HG03097 (cell line): Measurements from ENCODE around the gene ZEB2.

Experiments
- ATAC-seq: cut with Tn5 transposase; IDR thresholded peaks from one replicate; pipeline ENCODE4 v1.9.1; 2021; ENCODE audit not compliant: unreplicated experiment, low FRiP score

ZEB2 gene

DNA sequence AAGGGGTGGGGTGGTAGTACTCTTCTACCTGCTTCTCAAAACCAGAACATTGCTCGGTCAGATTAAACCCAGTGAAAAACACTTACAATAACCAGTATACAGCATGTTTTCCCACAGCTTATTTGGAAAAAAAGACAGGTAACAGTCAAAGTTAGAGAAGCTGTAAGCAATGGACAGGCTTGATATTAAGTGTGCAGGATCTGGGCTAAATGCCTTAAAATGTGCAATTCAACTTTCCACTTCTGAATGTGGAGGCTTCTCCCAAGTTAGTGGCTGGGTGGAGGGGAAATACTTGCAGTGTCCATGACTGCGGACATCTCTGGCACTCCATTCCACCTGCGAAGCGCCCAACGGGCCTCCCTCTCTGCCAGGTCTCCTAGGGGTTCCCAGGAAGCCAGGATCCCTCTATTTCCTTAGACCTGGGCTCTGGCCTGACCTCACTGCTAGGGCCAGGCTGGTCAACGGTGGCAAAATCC lies 5.3 kb downstream of the ZEB2 start:
- no peak for ATAC-seq

DNA sequence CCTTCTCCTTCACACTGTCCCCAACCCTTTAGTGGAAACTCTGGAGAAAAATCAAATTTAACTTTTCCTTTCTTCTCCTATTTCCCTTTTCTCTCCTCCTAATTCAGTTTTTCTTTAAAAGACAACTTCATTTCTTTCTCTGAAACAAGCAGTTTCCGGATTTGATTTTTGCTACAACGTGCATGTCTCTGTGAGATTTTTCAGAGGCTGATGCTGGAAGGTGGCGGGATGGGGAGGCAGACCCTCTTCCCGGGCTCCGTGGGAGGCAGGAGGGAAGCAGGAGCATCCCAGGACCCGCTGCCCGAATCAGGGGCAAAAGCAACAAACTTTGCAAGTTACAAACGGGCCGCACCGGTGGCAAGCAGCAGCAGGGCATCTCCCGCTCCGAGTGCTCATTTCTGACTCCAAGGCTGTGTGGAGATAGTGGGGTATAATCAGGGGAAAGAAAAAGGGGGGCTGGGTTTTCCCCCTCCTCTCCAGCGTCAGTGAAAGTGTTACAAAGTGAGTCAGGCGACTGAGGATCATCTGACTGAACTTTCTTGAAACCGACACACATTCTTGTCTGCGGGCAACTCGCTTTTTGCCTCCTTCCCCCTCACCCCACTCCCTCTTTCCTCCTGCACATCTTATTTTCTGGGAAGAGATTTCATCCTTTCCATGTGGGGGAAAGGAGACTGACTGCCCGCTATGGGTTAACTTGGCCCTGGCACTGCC lies 6.4 kb downstream of the ZEB2 start:
- ATAC-seq = no peak

DNA sequence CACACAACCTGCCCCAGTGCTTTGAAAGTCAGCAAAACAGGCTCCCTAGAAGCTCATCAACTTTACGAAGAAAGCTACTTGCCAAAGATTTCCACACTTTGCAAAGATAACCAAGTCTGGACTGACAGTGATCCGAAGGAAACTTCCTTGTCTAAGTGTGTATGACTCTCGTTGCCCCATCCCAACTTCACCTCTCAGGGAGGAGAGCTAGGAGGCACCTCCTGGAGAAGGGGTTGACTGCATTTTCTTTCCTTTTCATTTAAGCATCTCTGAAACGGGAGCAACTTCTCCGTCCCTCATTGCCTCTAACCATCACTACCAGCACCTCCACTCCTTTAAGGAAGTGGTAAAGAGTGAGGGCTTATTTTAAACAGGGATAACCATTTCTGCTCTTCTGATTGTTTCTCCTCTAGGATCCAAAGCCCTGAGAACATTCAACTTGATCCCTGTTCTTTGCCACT lies 7.0 kb downstream of the ZEB2 start:
- no peak for ATAC-seq

DNA sequence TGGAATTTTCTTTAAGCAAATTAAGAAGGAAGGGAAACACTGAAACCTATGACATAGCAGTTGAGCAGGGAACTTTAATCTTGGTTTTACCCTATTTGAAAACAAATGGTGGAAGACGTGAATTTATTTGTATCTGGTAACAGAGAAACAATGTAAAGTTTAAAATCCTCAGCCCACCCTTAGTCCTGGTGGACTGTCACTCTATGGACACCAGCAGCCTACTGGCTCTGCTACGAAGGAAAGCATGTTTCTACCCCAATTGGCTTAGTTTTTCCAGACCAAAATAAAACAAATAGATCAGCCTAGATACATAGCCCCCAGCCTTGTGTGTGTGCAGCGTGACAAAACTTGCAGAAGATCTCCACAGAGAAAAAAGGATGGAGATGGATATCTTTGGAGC lies 7.4 kb downstream of the ZEB2 start:
- no peak for ATAC-seq

DNA sequence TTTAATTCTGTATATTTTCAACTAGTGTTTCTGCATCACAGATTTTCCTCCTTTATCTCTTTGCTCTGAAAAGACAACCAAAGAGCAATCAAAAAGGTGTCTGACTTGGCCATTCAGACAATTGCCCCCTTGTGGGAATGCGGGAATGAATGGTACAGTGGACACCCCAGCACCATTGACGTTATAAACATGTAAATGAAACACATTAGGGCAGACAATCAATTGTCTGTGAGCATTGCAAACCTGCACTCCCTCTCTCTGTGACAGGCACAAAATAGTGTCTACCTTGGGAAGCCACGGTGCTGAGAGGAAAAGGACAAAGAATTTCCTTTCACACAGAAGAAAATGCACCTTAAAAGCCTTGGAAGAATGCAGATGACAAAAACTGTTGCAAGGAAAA lies 8.0 kb downstream of the ZEB2 start:
- no peak for ATAC-seq

DNA sequence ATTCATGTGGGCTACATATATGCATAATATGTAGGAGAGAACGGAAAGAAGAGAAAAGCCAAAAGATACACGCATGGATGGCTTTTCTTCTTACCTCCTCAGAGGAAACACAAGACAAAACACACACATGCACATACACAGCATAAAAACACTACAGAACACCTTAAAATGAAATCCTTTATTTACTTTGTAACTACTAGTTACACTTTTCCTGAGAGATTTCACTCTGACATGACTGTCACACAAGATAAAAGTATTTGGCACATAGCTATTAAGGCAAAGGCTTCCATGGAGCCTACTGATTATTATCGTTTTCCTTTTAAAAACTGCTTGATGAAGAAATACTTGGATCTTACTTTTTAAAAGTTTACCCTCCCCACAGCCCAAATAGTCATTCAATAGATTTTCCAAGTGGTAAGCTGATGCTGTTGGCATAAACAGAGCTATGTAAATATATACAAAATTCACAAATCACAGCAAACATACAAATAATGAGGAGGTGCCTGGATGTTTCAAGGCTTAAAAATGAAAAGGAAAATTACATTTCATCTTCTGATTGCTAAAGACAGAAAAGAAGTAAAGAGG lies 8.6 kb downstream of the ZEB2 start:
- ATAC-seq = no peak

DNA sequence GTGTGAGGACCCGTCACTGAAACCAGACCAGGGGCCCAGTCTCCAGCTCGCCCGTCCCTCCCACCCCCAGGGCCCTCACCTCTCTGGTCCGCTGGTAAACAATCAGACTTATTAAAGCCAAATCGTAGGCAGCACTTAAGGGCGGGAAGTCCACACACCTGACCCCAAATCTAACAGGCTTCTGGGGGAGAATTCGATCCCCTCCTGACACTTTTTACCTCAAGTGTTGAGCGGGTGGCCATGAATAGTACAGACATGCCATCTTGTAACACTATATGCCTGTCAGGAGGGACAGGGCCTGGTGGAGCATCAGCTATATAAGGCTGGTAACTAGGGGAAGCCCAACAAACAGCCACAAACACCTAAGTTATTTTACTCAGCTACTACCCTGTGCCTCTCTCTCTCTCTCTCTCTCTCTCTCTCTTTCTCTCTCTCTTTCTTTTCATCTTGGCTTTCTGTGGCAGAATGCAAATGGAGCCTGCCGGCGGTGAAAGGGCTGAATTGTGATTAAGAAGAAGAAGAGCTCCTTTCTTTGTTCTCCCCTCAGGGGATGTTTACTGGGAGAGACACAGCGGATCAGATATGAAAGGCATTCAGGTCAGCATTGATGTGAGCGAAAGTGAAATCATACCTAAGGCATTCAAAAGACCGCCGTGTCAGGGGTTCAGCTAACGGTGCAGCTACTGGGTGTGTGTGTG lies 9.5 kb downstream of the ZEB2 start:
- no peak for ATAC-seq

DNA sequence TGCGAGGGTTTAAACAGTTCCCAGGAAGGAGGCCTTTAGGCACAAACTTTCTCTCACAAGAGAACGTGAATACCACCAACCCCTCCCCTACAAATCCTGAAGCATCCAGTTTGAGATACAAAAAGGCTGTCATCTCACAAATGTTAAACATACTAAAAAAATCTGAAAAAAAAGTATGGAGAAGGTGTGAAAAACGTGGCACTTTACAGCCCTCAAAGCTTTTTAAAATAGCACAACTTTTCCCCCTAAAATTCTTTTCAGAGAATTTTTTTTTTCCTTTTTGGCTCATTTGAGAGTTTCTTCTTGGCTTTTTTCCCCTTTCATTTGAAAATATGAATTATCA lies 10.1 kb downstream of the ZEB2 start:
- ATAC-seq = no peak

DNA sequence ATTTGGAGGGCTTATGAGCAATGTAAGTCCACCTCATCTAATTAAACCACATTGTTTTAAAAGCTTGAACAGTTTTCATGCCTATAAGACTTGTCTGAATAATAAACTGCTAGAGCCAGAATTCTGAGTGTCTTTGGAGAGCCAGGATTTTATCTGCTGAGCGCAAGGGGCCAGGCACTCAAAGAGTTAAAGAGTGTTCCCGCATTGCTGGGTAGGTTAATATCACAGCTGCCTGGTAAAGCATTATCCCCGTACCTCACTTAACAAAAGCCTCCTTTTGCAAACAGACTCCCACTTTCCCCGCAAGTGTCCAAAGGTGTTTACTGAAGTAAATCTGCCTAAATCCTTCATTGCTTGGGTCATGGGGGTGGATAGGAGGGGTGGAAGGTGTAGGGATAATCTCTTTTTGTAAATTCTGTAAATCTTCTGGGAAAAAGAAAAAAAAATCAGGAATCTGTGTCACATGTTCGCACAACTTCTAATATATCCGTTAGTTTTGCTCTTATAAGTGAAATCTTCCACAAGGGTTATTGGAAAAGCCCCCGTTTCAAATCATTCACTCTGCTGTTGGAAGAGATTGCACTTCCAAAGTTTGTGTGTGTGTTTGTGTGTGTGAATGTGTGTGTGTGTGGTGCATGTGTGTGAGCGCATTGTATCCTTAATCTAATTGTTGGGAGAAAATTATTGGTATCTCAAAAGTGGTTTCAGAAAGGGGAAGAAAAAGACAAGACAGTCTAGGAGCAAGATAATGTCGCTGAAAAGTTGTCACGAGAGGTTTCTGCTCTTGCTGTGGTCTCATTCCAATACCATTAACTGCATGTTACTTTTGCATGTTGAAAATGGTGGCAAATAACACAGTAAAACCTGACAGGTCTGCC lies 10.7 kb downstream of the ZEB2 start:
- ATAC-seq = no peak

DNA sequence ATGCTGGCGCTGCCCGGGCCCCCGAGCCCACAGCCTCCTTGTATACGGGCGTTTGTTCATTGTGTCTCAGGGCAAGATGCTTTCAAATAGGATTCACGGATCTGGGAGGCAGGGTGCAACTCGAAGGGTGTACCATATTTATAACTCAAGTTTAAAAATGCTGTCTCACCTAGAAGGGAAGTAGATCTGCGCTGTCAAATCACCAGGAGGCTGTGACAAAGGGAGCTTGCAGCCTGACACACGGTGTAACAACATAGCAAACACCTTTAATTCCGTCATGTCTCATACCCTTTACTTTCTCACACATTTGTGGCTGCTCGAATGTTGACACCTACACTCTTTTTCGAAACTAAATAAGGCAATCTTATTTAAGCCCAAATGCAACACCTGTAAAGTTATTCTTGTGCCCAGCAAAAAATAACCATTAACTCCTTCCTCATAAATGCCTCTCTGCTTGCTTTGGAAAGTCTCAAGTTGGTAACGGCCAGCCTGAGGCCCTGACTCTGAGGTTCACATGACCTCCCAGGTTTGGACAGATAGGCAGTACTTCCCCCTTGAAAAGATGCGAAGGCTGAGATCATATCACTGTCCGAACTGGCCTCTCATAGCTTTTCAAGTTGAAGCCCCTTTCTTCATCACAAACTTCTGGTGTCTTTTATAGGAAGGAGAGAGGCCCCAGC lies 11.6 kb downstream of the ZEB2 start:
- ATAC-seq = no peak

DNA sequence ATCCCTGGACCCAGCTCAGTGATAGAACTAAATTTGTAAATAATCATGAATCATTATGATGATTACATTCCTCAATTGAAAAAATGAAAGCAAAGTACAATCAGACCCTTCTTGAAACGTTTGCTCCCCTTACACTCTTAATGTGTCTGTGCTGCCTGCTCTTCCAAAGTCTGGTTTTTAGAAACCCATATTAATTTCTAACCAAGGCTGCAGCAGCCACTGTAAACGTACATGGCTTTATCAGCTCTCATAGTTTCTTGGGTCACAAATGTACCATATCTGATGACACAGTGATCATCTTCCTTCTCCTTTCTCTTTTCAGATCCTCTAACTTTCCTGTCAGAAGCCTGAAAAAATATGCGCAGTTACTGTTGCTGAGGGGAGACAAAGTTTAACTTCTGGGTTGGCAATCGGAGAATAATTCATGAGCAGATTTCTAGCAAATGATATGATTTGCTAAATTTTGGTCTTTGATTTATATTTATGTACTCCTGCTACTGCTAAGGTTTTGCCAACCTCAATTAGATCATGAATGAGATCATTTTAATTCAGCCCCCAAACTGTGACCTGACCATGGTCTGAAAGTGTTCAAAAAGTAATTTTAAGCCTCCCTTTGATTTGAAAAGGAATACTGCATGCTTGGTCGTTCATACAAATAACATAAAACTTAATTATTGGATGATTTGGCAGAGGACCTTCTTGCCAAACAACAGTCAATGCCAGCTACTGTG lies 12.3 kb downstream of the ZEB2 start:
- ATAC-seq = no peak

DNA sequence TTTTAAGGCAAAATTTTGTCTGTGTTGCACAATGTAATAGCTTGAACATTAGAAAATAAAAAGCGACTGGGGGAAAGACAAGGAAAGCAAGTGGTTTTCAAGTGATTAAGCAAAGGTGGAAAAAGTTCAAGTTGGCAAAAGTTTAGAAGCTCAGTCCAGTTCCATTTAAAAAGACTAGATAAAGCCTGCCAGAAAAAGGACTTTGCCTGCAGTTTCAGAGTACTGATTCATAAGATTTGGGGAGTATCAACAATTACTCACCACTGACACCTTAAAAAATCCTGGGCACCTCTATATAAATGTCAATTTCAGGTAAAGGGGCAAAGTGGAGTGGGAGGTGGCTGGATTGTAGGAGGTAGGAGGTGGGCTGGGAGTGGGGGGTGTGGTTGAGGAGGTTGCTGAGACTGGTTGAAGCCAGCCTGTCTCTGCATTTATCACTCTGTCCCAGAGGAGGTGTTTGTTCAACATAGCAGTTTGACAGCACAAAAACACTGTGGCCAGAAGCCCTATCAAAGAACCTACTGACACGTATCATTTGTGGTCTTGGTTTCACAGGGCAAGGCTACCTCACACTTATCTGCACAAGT lies 14.6 kb downstream of the ZEB2 start:
- no peak for ATAC-seq

DNA sequence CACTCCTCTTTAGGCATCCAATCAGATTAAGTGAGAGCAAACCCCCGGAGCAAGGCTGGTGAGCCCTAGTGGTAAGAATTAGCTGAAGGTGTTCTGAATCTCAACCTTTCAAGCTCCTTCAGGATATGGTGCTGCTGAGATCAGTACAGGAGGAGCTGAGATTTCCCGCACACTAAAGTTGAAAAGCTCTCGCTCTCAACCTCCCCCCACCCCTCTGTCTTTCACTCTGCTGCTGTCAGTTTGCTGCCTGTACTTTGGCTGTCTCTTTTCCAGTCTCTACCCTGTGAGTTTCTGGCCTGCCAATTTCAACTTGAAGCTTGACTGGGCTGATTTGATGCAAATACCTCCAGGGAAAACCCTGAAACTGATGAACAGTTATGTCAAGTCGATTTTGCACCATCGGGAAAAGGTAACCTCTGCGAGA lies 15.7 kb downstream of the ZEB2 start:
- no peak for ATAC-seq

DNA sequence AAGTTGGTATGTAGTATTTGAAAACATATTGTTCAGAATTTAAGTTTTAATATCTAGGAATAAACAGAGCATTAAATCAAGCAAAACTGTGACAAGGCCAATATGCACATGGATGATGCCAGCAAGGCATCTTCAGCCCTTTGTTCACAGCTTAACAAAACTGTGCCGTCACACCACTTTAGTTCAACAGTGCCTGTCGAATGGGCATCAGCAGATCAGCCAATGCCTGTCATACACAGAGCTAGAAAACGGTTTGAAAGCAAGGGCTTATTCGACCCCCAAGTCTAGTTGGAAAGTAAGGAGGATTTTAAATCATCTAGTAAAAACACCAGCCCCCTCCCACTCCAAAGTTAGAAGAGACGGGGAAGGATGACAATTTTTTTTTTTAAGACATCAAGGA lies 16.7 kb downstream of the ZEB2 start:
- no peak for ATAC-seq

DNA sequence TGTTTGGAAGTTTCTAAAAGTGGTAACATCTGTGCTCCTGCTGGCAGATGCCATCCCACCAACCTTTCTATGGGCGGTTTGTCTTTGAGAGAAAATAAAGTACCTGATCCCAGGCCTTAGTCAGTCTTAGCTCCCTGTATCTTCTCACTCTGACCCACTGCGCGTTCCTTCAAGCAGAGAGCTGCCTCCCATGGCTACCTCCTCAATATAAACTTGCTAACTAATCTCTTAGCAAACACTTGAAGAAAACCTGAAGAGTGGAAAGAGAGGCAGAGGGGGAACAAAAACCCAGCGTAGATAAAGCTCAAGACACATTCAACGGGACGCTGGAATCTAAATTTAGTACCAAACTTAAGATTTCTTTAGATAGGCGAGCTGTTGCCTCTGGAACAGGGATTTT lies 17.6 kb downstream of the ZEB2 start:
- ATAC-seq = no peak

DNA sequence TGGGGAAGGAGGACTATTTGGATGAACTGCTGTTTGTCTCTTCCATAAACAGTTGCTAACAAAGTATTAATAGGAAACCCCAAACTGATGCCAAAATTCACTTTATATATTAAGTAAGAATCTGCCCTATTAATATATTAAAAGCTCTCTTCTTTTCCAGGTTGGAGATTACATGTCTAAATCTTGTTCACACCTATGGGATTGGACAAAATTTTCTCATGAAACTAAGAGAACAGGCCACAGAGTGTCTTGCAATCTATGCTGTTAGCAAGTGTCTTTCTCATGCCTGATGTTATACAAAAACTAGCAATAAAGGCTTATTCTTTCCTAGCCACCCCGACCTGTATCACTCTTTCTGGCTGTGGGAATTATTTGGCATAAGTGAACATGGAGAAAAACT lies 18.3 kb downstream of the ZEB2 start:
- no peak for ATAC-seq

DNA sequence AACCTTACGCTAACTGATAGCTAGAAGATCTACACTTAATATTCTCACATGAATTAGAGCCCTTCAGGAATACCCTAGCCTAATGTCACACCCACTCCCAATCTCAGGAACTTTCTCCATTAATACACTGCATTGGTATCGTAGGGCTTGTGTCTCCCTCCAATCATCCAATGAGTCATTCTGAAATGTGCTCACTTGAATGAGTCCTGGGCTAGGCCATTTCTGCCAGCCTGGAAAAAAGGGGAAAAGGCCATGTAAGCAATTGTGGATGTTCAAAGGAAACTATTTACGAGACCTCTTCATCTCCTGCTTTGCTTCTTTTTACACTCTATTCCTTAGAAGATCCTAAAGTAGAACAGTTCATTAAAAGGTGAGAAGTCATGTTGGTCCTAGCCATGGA lies 18.8 kb downstream of the ZEB2 start:
- ATAC-seq = no peak

DNA sequence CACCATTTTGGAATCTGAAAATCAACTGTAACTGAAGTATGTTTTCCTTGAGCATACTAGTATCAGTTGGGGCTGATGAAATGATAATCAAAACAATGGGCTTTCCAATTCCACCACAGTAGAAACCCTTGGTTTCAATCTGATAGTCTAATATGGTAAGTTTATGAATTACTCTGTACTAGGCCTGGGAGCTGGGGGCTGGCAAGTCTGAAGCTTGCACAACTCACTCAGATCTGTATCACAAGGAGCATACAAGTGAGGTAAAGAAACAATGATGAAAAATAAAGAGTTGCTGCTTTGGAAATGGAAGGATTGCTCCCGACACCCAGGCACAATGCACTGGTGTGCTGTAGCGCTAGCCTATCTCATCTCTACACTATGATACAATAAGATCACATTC lies 19.4 kb downstream of the ZEB2 start:
- no peak for ATAC-seq

DNA sequence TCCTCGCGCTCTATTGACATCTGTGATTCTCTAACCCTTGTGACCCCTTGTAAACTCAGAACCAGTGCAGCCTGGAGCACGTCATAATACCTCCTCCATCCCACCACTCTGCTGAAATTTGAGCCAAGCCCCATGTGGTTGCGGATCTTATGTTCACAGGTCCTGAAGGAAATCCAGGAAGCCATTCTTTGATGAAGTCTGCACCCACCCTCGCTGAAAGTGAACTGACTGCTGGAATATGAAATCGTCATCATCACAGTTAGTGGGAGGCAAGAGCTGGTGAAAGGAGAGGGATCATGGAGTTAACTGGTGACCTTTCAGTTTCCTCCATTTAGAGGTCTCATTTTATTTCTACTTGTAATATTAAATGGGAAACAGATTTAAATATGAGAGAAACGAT lies 21.6 kb downstream of the ZEB2 start:
- ATAC-seq = no peak
